BE2C (cell line): ENCODE measurements around the gene ATP6V0E1.
"Not testable (repeated sequence)": the region's sequence is repeated elsewhere in the genome, so short reads cannot be mapped to it uniquely, and the experiment has no call there.

Source experiments
- DNase-seq: peaks from one replicate; pipeline ENCODE4 v3.0.0-alpha.2; 2020
- H3K27me3 ChIP-seq: fragments of 250-450 bp; sonication (Bioruptor Pico); 2 replicates; pipeline ENCODE4 v1.5.1; 2020; ENCODE audit warnings: mild to moderate bottlenecking
- H3K36me3 ChIP-seq: fragments of 250-450 bp; sonication (Bioruptor Pico); 2 replicates; pipeline ENCODE4 v1.5.1; 2020; ENCODE audit warnings: mild to moderate bottlenecking
- H3K4me1 ChIP-seq: fragments of 250-450 bp; sonication (Bioruptor Pico); 2 replicates; pipeline ENCODE4 v1.5.1; 2020
- H3K4me3 ChIP-seq: 2 replicates; pipeline ENCODE4 v1.5.1; 2011; ENCODE audit warnings: low read depth, low read length
- H3K9me3 ChIP-seq: fragments of 250-450 bp; sonication (Bioruptor Pico); 2 replicates; pipeline ENCODE4 v1.5.1; 2020
- TF ChIP-seq, protein P1 (sequence below): IDR thresholded peaks from 2 replicates; pipeline ENCODE4 v1.5.1; 2012; ENCODE audit warnings: mild to moderate bottlenecking, low read depth, low read length

The ATP6V0E1 gene

DNA sequence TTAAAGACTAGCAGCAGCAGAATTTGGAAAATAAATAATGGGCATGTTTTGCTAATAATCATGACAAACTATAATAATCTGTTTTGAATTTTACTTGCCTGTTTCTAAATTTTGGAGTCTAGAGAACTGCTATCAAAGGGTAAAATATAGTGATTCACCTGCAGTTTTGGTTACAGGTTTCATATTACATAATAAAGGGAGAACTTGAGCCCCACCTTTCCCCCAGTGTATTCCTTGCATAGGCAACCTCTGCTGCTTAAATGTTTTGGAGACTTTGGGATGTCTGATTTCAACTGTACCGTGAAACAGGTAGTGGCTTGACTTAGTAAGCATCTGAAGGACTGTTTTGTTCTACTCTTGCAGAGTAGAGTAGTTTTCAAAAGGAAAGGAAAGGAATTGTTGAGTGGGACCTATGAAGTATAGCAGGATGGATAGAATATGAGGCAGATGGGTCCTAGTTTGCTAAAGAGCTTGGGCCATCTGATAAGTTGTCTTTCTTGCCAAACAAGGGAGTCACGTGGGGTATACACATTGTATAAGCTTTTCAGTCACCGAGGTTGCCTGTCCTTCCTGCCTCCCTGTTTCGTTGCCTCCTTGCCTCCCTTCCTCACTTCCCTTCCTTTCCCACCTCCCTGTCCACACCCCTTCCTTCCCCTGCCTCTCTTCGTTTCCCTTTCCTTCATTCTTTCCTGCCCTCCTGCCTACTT lies 91.7 kb downstream of the ATP6V0E1 start:
- no peak overlapping the region for H3K4me3 ChIP-seq
- no peak for DNase-seq
- no peaks in the 10 kb centered on the region for H3K36me3 ChIP-seq
- H3K27me3 ChIP-seq = no peaks in the 10 kb centered on the region
- TF ChIP-seq, protein P1, sequence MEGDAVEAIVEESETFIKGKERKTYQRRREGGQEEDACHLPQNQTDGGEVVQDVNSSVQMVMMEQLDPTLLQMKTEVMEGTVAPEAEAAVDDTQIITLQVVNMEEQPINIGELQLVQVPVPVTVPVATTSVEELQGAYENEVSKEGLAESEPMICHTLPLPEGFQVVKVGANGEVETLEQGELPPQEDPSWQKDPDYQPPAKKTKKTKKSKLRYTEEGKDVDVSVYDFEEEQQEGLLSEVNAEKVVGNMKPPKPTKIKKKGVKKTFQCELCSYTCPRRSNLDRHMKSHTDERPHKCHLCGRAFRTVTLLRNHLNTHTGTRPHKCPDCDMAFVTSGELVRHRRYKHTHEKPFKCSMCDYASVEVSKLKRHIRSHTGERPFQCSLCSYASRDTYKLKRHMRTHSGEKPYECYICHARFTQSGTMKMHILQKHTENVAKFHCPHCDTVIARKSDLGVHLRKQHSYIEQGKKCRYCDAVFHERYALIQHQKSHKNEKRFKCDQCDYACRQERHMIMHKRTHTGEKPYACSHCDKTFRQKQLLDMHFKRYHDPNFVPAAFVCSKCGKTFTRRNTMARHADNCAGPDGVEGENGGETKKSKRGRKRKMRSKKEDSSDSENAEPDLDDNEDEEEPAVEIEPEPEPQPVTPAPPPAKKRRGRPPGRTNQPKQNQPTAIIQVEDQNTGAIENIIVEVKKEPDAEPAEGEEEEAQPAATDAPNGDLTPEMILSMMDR = no peak
- H3K4me1 ChIP-seq = no peaks in the 10 kb centered on the region
- no peaks in the 10 kb centered on the region; the same call in 1 of the 2 replicates for H3K9me3 ChIP-seq

DNA sequence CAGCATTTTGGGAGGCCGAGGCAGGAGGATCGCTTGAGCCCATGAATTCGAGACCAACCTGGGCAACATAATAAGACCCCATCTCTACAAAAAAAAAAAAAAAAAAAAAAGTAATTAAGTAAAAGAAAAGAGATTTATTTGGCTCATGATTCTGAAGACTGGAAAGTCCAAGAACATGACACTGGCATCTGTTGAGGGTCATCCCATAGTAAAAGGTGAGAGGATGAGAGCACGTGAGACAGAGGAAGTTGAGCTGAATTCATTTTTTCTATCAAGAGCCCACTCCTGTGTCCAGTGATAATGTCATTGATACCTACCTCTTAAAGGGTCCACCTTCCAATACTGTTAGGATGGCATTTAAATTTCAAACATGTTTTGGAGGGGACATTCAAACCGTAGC lies 92.4 kb downstream of the ATP6V0E1 start:
- H3K27me3 ChIP-seq = no peaks in the 10 kb centered on the region
- DNase-seq = no peak

GRCh38 chr5:173076471-173076870 lies 92.9 kb downstream of the ATP6V0E1 start:
- H3K4me3 ChIP-seq, H3K4me1 ChIP-seq, H3K36me3 ChIP-seq, H3K9me3 ChIP-seq, H3K27me3 ChIP-seq, DNase-seq: not testable (repeated sequence)

More for the DNA sequence above, 92.4 kb downstream of the ATP6V0E1 start:
- TF ChIP-seq, protein P1 = no peak
- Histone ChIP-seq H3K4me1 (no peaks in the 10 kb centered on the region), H3K36me3 (no peaks in the 10 kb centered on the region), H3K9me3 (no peaks in the 10 kb centered on the region; the same call in 1 of the 2 replicates), H3K4me3 (no peak overlapping the region)

- no peak for DNase-seq
- H3K27me3 ChIP-seq = no peaks in the 10 kb centered on the region
Observed at GRCh38 chr5:173078878-173079277, 95.3 kb downstream of the ATP6V0E1 start.

More at GRCh38 chr5:173078878-173079277, 95.3 kb downstream of the ATP6V0E1 start:
- TF ChIP-seq, protein P1 = no peak
- no peaks in the 10 kb centered on the region for H3K36me3 ChIP-seq
- H3K9me3 ChIP-seq = no peaks in the 10 kb centered on the region; the same call in 1 of the 2 replicates
- no peak overlapping the region for H3K4me3 ChIP-seq
- H3K4me1 ChIP-seq = no peaks in the 10 kb centered on the region
